NOMO-1 treated with dmso at 0.1 percent for 144 hours (cell line): ENCODE results near the gene RGS13.
"Not testable (repeated sequence)": the region's sequence is repeated elsewhere in the genome, so short reads cannot be mapped to it uniquely, and the experiment has no call there.

Experiments used
- DNase-seq: peaks from one replicate; lab custom pipeline; 2025; ENCODE audit not compliant: unreplicated experiment; lab: John Stamatoyannopoulos, UW

The RGS13 gene

DNA sequence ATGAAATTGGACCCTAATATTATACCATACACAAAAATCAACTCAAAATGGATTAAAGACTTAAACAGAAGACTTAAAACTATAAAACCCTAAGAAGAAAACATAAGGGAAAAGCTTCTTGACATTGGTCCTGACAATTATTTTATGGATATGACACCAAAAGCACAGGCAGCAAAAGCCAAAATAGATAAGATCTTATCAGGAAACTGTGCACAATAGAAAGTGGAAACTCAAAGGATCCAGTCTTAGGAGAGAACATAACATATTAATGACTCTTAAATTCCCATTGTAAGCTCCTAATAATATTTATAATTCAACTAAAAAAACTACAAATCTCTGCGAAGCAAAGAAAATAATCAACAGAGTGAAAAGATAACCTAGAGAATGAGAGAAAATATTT is 39.8 kb downstream of the RGS13 start:
- no peak for DNase-seq

DNA sequence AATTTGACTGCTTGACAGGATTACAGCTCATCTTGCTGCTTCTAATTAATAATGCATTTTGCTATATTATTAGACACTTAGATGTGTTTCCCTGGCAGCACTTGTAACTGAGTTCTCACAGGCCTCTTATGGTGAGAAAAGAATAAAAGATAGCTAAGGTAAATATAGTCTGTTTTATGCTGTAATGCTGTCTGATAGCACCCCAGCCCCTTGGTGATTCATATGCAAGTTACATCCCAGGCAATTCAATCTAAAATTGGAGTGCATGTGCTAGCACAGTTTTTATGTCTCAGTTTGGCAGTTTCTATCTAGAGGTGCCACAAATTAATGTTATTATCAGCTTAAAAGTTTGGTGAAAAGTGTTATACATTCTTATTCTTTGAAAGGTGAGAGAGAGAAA is 42.2 kb downstream of the RGS13 start:
- DNase-seq, result no peak

DNA sequence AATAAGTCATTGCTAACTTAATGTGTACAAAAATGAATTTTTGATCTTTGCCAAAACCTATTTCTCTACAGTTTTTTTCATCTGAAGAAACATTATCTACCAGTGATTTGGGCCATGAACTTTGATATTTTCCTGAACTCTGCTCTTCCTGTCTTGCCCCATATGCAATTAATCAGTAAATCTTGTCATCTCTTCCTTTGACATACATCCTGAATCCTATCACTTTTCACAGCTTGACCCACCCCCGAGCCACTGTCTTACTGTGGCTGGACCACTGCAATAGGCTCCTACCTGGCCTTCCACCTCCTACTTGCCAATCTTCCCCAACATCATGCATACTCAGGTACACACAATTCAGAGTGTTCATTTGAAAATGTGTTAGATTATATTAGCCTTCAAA is 46.4 kb downstream of the RGS13 start:
- DNase-seq, result no peak

DNA sequence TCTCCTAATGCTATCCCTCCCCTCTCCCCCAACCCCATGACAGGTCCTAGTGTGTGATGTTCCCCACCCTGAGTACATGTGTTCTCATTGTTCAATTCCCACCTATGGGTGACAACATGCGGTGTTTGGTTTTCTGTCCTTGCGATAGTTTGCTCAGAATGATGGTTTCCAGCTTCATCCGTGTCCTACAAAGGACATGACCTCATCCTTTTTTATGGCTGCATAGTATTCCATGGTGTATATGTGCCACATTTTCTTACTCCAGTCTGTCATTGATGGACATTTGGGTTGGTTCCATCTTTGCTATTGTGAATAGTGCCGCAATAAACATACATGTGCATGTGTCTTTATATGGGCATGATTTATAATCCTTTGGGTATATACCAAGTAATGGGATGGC is 47.1 kb downstream of the RGS13 start:
- DNase-seq, result not testable (repeated sequence)

DNA sequence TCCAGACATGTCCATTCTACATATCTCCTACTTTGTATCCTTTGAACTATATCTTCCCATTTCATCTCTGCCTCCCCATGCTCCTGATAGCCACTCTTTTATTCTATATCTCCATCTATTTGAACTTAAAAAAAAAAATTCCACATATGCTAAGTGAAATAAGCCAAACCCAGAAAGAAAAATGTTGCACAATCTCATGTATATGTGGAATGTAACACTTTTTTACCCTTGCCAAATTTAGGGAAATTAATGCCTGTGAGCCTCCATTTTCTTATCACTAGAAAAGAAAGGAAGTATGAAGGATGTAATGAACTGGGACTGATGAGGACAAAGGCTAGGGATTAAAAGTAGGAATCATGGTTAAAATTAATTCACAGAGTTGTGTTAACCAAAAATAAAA is 53.5 kb downstream of the RGS13 start:
- no peak for DNase-seq

GRCh38 chr1:192691041-192691440 is 55.1 kb downstream of the RGS13 start:
- DNase-seq, result no peak

- no peak for DNase-seq
Measured at GRCh38 chr1:192696082-192696481, 60.1 kb downstream of the RGS13 start.

DNA sequence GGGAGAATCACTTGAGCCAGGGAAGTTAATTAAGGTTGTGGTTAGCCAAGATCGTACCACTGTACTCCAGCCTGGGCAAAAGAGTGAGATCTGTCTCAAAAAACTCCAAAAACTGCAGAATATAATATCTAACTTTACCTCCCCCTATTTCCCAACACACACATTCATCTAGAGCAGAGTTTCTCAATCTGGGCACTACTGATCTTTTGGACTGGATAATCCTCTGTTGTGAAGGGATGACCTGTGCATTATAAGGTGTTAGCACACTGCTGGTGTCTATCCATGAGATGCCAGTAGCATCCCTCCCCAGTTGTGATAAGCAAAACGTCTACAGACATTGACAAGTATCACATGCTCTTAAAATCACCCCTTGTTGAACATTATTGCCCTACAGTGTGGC is 61.8 kb downstream of the RGS13 start:
- DNase-seq, result no peak

GRCh38 chr1:192698731-192699130 is 62.8 kb downstream of the RGS13 start:
- DNase-seq, result no peak

DNA sequence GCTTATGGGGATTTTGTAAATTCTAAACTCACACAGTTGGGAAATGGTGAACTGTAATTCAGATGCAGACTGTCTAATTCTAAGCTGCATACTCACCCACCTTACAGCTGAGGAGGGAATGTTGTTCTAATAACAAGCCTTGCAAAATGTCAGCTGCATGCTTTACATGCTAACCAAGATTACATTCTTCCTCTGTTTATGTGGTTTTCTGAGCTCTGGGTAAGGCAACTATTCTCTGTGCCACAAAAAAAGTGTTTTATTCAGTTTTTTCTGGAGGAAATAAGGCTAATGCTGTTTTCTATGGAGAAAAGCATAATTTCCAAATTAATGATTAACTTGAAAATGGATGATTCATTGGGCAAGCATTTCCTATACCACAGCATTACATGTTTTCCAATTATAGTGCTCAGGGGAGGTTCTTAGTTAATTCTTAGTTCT is 64.9 kb downstream of the RGS13 start:
- DNase-seq, result no peak

DNA sequence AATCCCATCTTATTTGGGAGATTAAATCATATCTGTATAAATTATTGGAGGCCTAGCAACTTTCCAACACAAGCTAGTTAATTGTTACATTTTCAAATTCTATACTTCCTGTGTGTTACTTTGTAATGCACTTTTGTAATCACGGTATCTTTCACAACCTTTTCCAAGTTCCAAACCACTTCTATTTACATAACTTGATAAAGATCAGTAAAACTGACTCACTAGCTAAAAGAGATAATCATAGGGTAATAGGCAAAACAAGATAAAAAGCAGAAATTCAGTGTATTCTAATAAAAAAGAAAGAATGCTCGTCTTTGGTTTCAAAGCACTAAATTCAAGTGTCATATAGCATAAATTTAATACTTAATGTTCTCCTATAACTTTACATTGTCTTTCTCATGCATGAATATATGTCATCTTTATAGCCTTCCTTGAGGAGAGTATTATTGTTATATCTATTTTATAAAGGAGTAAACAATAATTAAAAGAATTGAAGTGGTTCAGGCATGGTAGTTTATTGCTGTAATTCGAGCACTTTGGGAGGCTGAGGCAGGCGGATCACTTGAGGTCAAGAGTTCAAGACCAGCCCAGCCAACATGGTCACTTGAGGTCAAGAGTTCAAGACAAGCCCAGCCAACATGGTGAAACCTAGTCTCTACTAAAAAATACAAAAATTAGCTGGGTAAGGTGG is 66.4 kb downstream of the RGS13 start:
- no peak for DNase-seq

DNA sequence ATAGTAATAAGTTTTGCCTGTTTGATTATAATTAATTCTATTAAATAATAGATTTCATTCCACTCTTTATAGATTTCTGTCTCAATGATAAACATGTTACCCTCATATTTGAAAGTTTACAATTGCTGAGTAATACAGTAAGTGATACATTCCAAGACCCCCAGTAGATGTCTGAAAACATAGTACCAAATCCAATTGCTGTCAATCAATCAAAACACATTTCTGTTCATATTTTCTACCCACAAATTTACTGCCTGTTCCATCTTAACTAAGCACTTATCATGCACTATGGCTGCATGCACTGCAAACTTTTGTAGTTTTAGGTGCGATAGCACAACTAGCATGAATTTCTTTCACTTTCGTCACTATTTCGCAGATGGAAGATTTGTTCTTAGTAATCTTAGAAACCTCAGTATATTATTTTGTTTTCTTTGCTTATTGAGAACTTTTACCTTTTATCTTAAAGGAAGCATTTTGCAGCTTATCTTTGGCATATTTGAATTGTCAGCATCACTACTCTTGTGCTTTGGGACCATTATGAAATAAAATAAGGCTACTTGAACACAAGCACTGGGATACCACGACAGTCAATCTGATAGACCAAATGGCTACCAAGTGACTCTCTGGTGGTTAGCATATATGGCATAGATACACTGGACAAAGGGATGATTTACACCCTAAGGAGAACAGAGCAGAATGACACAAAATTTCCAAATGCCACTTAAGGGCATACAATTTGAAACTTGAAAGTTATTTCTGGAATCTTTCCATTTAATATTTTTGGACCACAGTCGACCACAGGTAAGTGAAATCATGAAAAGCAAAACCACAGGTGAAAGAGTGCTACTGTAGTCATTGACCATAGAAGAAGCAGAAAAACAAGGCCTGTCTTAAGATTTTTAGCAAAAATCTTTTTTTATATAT is 67.6 kb downstream of the RGS13 start:
- no peak for DNase-seq

GRCh38 chr1:192705510-192705909 is 69.6 kb downstream of the RGS13 start:
- DNase-seq, result no peak

- no peak for DNase-seq
Measured at GRCh38 chr1:192706936-192707335, 71.0 kb downstream of the RGS13 start.

DNA sequence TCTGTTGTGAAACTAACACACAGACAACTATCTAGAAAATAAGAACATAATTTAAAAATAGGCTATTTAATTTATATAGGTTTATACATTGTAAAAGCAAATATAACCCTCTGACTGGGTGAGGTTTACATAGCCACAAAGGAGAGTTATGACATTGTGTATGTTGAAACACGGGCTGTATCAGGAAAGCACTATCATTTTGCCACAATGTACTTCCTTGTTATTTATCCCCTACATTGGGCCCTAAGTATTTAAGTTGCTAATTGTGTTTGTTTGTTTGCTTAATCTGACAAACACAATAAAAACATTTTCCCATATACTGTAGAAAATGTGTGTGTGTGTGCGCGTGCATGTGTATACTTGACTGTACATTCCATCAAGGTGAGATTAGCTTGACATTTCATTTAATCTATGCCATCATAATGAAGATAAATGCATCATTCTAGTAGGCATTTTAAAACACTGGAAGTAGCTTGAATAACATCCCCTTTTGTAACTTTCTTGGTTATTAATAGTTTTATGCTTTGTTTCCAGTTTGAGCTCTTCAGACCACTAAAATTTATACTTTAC is 72.1 kb downstream of the RGS13 start:
- DNase-seq, result no peak

DNA sequence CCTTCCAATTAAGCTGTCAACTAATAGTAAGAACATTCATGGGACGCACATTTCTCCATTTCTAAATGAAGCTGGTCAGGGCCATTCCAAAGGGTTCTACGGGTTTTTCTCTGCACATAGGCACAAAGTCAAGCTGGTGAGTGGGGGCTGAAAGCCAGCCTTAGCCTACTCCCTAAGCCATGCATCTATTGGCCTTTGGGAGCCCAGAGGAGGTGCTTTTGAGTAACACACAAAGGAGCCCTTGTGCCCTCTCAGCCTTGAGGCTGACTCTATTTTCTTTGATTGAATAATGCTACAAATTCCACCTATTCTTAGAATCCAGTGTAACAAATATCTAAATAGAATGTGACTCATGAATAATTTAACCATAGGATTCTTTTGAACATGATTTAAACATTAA is 73.6 kb downstream of the RGS13 start:
- DNase-seq, result no peak
